ENCODE measurements around the gene HIVEP3. TPM values are rescaled to one million over a fixed set of nuclear protein-coding genes. Genes with fewer than 3 reads are reported as not detected.
"Not testable (repeated sequence)": the region's sequence is repeated elsewhere in the genome, so short reads cannot be mapped to it uniquely, and the experiment has no call there.

The HIVEP3 gene
- polyA plus RNA-seq, 3 donors: 3.3 to 4.0 (median 3.7) TPM

DNA sequence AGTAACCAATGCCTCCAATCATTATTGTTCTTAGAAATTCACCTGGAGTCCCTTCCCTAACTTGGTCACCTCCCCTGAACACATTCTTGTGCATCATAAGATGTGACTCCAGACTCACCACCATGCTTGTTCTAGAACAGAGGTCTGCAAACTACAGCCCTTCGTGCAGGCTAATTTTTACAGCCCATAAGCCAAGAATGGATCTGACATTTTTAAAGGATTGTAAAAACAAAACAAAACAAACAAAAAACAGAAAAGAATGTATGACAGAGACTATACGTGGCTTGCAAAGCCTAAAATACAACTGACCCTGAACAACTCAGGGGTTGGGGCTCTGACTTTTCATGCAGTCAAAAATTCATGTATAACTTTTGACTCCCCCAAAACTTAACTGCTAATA is 6.2 kb upstream of the HIVEP3 start:
- DNase-seq: no peak

DNA sequence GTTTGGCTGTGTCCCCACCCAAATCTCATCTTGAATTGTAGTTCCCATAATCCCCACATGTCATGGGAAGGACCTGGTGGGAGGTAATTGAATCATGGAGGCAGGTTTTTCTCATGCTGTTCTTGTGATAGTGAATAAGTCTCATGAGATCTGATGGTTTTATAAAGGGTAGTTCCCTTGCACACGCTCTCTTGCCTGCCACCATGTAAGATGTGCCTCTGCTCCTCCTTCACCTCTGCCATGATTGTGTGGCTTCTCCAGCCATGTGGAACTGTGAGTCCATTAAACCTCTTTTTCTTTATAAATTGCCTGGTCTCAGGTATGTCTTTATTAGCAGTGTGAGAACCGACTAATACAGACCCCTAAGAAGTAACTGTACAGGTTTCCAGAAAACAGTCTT is 2.5 kb upstream of the HIVEP3 start:
- DNase-seq: not testable (repeated sequence)

DNA sequence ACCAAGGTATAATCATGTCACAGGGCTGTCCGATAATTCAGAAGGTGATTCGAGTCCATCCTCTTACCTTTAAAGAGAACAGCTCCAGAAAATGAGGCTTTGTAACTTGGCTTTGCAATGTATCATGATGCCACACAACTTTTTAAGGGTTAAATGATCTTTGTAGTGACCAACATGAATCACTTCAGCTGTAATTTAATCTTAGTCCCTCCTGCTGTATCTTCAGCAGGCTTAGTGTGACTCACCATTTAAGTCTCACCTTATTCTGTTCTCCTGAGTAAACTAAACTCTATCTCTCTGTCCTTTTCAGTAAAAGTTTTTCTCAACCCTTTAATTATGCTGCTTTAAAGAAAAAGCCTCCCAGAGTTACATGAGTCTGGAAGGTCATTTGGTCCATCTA is 1.9 kb upstream of the HIVEP3 start:
- no peak for DNase-seq

DNA sequence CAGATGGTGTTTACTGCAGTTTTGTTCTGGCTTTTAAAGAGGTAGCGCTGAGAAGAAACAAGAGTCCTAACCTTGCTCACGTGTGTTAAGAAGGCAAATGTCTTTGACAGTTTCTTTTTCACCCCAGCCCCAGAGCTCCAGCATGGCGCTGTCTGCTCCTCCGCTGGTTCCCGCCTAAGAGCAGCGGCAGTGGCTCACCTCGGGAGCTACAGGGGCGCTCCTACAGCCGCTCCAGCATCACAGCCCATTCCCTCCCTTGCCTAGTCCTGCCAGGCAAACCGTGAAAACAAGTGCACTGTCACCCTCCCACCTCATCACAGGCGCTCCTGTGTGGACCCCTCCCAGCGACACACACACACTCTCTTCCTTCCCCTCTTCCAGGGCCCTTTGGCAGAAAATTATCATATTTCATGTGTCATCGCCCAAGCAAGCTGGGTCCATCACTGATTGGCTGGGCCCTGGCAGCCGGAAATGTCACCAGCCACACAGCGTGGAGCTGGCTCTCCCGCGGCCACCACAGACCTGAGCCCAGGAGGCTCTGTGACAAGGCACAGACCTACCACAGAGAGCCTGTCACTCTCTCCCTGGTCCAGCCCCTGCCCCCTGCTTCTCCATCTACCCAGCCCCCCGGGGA is 1.2 kb upstream of the HIVEP3 start:
- peak; percentile 31 for DNase-seq

DNA sequence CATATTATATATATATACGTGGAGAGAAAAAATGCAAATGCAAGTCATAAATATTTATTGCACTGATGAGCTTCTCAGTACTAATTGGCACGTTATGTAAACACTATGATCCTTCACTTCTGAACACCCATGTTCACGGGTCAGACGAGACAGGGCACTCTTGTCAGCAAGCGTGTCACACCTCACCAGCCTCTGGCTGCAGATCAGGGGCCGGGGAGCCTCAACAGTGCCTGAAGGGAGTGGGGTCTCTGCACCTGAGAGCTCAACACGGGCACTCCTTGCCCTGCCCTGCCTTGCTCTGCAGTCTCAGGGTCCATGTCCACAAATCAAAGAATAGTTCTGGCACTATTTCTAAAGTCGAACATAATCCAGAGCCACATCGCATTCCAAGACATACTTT is 409 bp upstream of the HIVEP3 start:
- DNase-seq: no peak

DNA sequence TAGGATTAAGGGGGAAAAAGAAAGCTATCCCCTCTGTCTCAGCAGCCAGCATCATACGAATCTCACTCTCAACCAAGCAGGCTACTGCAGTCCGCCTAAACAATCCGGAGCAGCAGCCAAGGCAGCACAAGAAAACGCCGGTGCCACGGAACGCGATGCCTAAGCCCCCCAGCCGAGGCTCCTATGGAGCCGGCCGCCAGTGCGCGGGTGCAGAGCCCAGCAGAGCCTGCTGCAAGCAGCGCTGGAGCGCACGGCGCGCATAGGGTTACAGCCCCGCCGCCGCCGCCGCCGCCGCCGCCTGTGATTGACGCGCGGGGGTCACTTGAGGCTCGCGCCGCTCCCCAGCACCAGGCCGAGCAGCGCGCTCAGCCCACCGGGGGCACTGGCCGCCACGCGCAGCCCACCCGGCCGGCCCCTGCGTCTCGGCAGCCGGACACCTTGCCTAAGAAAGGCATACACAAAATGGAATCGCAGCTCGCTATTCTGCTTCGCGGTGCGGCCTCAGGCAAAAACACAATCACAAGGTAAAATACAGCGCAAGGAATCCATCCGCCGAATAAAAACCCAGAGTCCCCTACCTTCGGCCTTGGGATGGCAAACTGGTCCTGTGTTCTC is 780 bp downstream of the HIVEP3 start:
- peak; percentile 52 for DNase-seq

DNA sequence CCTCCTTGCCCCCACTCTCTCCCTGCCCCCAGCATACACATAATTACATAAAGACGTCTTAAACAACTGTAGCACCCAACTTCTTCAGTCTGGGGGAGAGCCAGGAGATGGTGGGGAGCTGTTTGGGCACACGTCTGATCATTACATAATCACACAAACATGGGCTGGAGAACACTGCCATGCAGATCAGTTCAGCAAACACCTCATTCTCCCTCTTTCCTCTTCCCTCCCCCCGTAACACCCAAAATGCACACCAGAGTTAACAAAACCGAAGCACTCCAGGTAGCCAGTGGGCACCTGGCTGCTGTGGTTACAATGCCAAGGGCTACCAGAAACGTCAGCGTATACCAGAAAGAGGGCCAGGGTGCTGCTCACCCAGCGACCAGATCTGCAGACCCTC is 1.6 kb downstream of the HIVEP3 start:
- no peak for DNase-seq

DNA sequence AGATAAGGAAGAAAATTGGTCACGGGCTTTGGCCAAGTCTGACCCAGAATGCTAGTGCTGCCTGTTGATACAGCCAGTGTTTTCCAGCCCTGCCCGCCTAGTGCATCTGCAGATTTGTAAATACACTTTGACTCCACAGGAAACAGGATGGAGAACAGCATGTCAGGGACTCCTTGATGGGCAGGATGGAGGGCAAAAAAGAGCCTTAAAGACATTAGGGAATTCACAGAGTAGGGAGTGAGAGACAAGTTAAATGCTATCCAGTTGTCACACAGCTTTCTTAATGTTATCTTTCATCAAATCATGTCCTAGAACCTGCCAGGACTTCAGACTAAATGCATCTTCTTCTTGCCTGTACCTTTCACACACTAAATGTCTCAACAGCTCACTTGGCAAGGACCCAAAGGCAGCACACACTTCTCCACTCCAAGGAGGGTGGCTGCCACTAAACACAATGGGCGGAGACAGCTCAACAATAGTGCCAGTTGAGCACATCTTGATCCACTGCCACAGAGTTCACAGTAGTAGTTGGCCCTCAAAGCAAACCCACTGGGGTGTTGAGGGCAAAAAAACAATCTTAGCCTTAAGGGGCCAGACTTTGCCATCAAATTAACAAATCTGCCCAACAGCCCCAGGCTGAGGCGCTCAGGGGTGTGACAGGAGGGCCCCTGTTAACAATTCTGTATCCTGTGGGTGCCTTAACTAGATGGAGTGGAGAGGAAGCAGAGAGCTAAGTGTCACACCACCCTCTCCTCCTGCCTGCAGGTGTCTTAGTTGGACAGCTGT is 2.7 kb downstream of the HIVEP3 start:
- DNase-seq: no peak

DNA sequence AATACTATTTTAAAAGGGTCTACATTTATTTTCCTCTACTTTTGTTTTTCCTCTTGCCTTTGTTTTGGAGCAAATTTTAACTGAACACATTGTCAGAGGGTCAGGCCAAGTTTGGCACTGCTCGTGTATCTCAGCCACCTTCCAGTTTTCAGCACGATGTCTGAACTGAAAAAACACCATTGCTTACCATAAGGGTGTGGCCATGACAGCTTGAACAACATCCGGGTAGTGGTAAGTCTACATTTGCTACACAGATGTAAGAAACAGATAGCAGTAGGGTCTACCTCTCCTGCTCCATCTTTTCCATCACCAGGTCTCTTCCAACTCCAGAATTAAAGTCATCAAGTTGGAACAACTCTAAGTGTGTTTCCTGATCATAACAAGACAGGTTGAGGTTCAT is 4.2 kb downstream of the HIVEP3 start:
- DNase-seq: no peak

DNA sequence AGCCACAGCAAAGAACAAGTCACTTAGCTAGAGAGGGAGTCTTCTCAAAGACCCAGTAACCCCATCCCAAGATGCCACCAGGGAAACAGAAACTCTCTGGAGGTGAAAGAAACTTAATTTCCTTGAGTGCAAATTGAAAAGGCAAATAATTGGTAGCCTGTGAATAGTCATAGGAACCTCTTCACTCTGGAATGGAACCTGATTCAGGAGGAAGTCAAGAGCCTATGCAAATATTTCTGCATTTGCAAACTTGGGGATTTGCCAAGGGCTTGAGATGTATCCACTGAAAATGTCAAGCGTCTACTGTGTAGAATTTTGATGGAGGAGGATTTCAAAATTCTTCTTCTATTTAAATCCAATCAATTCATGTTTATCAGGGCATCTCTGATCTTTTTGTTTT is 5.7 kb downstream of the HIVEP3 start:
- DNase-seq: no peak

DNA sequence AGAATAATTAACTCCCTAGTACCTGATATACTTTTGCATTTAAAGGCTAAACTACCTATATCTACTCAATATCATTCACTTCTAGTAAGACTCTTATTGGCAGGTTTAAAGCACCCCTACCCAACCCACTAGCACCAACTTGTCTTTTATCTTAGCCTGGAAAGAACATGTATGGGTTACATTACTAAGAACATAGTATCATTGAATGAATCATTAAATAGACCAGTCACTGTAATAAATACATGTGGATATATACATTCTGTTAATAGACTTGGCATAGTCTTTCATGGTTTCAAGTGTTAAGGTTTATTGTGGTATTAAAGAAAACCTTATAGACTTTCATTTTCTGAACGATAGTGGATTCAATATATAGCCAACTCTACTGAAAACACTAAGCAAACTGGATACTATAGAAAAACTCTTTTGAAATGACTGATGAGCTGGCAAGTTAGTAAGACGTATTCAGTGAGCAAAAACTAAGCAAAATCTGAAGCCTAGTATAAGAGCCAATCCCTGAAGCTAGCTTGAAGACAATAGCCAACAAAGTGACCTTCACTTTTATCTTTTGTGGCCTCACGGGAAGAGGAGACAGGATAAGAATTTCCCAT is 10.3 kb downstream of the HIVEP3 start:
- no peak for DNase-seq

DNA sequence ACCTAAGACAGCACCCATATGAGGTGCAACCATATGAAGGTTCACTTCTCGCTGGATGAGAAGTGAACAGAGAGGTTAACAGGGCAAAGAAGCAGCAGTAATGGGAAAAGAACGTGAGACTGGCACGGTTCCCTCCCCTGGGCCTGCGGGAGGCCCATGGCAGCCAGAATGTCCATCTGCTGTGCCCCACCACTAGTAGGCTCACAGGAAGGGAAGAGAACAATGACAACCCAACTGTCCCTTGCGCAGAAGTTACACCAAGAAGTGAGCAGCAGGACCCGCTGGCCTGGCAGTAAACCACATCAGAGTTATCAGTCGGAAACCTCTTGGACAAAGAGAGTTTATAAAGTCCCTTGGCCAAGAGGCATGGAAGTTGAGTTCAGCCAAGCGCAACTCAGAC is 11.3 kb downstream of the HIVEP3 start:
- no peak for DNase-seq

DNA sequence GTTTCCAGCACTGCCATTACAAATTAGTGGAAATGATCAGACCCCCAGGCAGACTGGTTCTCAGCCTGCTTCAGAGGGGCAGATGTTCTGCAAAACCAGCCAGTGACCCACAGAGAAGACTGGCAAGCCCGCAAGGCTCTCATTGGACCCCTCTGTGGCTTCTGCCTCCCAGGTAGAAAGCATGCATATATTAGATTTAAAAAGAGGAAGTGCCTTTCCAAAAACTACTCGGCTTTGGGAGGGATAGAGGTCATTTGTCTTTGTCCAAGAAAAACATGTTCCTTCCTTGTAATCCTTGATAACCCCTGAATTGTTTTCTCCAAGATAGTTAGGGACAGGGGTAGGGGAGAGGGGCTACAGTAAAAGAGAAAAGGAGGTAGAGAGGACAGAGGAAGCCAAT is 11.8 kb downstream of the HIVEP3 start:
- no peak for DNase-seq

DNA sequence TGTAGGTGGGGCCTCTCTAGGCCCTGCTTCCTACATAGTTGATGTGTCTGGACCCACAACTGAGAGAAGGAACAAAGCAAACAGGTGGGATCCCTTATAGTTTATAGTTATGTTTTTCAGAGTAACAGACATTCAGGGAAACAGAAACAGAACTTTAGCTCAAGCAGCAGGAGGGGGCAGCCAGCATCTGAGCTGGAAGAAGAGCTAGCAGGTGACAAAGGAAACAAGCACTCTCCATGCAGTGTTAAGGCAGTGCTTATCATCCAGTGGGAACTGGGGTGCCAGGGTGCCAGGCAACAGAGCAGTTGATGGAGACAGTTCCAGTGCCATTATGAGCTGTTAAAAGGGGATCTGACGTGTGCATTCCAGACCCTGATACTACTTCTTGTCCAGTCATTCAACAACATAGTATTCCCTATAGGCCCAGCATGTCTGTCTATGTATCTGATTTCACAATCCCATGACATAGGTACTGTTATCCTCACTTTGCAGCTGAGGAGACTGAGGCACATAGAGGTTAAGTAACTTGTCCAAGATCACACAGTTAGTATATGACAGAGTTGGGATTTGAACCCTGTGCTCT is 13.5 kb downstream of the HIVEP3 start:
- no peak for DNase-seq

DNA sequence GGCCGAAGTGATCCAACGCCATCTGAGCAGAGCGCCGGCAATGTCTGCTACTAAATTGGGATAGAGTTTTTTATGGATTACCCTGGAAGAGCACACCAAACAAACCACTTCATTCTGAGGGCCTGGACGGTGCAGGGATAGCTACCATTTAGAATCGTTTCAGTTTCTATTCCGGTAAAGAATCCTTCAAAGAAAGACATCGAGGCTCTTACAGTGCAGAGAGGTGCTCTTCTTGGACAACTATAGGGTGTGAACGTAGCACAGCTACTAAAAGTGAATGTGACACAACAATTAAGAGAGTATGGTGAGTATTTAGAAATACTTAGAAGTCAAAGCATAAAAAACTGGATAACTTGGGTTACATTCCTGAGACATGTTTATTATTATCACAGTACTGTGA is 16.1 kb downstream of the HIVEP3 start:
- no peak for DNase-seq

DNA sequence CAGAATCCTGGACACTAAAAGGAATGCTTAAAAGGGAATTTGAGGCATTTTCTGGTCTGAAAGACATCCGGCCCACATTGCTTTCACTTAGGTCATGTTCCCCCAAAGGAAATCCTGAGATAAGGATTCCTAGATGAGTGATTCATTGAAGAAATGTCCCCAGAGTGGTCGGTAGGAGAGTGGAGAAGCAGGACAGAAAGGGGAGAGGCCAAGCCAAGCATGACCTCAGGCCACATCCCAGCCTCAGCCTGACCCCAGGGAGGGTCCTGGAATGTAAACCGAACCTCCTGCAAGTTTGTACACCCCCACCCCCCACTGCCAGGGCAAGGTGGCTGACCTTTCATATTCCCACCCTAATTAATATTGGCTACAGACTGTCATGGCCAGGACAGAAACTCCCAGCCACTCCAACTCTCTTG is 16.6 kb downstream of the HIVEP3 start:
- no peak for DNase-seq

DNA sequence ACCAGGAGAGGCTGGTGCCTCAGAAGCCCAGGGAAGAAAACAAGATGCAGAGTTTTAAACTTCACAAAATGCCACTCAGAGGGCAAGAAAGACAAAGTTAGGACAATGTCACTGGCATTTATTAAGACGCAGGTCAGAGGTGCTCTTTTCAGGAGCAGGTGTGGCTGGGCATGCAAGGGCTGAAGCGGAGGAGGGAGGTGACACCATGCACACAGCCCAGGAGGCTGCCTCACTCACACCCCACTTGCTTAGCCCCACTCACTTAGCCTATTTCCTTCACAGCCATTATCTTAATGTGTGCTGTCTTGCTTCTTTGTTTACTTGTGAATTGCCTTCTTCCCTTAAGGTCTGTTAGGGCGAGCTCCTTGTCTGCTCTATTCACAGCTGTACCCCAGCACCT is 17.2 kb downstream of the HIVEP3 start:
- no peak for DNase-seq

DNA sequence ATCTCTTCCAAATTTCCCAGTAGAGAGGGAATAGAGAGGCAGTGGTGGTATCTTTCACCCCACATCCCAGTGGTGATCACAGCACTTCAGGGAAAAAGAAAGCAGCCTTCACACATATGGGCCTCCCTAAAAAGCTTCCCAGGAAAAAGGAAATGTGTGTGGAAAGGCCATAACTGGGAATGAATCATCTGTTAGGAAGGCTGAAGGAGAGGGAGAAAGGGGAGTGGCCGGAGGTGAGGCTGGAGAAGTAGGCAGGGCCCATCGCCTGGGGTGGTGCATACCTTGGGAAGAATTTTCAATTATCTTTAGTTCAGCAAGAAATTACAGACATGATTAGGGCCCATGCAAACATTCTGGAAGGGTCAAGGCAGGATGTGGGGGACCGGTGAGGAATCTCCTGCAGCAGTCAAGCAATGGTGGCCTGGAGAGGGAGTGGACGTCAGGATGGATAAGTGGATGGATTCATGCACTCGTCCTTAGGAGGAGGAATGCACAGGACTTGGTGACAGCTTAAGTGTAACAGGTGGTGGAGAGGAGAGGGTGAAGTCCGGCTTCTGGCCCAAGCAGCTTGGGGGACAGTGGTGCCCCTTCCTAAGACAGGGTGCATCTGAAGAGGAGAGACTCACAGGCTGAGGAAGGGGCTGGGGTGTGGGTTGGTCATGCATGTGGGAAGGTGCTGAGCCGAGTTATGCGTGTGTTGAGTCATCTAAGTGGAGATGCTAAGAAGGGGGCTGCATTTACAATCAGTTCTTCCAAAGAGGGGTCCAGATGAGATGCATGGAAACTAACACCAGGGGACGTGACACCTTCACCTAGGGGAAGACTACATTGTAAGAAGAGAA is 17.9 kb downstream of the HIVEP3 start:
- DNase-seq: no peak

DNA sequence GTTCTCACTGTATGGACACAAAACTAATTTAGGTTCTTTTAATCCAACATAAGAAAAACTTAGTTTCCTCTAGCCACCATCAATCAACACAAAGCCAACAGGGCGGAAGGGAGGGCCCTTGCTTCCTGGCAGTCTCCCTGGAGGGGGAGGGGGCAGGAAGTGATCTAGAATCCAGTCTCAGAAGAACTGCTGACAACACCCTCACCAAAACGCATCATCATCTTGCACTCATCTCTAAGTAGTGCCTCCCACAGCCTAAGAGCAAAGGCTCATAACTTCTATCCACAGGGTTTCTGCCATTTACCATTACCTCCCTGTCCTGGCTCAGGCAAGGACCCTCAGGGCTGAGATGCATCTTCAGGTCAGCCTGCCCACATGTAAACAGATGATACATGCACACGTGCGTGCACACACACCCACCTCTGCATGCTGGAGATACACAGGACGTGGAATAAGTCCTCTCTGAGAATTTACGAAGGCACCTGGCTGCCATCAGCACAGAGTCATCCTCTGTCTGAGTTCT is 20.5 kb downstream of the HIVEP3 start:
- no peak for DNase-seq

DNA sequence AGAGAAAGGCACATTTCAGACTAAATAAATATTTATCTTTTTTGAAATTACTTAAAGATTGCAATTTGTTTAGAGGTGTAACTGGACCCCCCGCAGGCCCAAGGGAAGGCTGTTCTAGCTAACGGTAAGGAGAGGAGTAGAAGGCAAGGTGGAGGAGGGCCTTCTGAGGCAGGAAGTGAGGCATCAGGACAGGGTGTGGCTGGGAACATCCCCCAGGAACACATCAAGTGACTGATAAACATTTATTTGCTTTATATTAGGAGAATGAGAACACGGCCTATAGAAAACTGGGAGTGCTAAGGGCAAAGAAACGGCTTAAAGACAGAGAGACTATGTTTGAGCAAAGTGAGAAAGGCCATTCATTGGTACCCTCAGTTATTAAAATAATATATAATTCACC is 23.2 kb downstream of the HIVEP3 start:
- no peak for DNase-seq

DNA sequence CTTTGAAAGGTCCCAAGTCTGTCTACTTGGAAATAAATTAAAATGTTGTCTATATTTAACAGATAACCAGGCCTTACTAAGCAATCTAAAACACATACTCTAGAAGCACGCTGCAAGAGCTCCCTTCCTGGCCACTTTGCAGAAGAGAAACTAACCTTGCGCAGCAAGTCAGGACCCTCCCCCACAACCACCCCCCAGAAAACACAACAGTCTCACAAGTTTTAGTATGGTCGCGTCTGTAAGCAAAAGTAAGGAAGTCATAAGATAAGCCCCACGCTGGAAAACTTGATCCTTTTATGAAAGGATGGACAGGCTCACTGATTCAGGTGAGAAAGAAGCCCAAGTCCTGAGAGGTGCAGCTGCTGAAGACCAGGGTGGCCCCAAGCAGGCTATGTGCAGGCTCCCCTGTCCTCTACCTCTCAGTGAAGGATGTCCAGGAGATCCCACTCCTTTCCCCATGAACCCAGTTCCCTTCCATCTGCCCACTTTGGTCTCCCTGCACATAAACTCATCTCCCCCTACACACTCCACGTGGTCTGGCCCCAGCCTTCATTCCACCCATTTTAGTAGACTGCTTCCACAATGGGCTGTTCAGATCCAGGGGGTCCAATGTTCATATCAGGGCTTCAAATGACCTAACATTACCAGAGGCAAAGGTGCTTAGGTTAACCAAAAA is 23.8 kb downstream of the HIVEP3 start:
- no peak for DNase-seq

Data from renal pelvis (tissue), 4 donors.